ENCODE measurements around the gene CFAP61.
"Not testable (repeated sequence)": the region's sequence is repeated elsewhere in the genome, so short reads cannot be mapped to it uniquely, and the experiment has no call there.

Gene CFAP61

GRCh38 chr20:20331817-20332216, 279.5 kb downstream of the CFAP61 start:
- DNase-seq: peak; percentile 27 to 52

- peak; percentile 69 to 79 for DNase-seq
These were observed 281.5 kb downstream of the CFAP61 start for GRCh38 chr20:20333866-20334265.

GRCh38 chr20:20334489-20334888, 282.2 kb downstream of the CFAP61 start:
- peak; percentile 21 to 61 for DNase-seq

- DNase-seq: no peak
These were observed 285.9 kb downstream of the CFAP61 start for GRCh38 chr20:20338133-20338730.

- no peak for DNase-seq
These were observed 288.1 kb downstream of the CFAP61 start for GRCh38 chr20:20340443-20340842.

GRCh38 chr20:20341371-20341770, 289.0 kb downstream of the CFAP61 start:
- DNase-seq: no peak

GRCh38 chr20:20342066-20342465, 289.7 kb downstream of the CFAP61 start:
- no peak for DNase-seq

- DNase-seq: peak; percentile 55 to 84
These were observed 291.6 kb downstream of the CFAP61 start for GRCh38 chr20:20343932-20344331.

GRCh38 chr20:20344476-20344875, 292.1 kb downstream of the CFAP61 start:
- peak; percentile 46 to 80 for DNase-seq

GRCh38 chr20:20353576-20353975, 301.2 kb downstream of the CFAP61 start:
- DNase-seq: no peak

- DNase-seq: not testable (repeated sequence)
These were observed 303.2 kb downstream of the CFAP61 start for GRCh38 chr20:20355503-20355902.

GRCh38 chr20:20358801-20359200, 306.5 kb downstream of the CFAP61 start:
- no peak for DNase-seq

- no peak for DNase-seq
These were observed 307.3 kb downstream of the CFAP61 start for GRCh38 chr20:20359628-20360027.

GRCh38 chr20:20360464-20360863, 308.1 kb downstream of the CFAP61 start:
- DNase-seq: peak; percentile 50 to 72

- no peak for DNase-seq
These were observed 310.6 kb downstream of the CFAP61 start for GRCh38 chr20:20362774-20363433.

GRCh38 chr20:20363434-20363798, 311.1 kb downstream of the CFAP61 start:
- DNase-seq: no peak

- no peak for DNase-seq
These were observed 311.7 kb downstream of the CFAP61 start for GRCh38 chr20:20363799-20364592.

- no peak for DNase-seq
These were observed 312.5 kb downstream of the CFAP61 start for GRCh38 chr20:20364593-20365479.

GRCh38 chr20:20365480-20366161, 313.3 kb downstream of the CFAP61 start:
- DNase-seq: no peak

GRCh38 chr20:20366551-20366875, 314.2 kb downstream of the CFAP61 start:
- no peak for DNase-seq

GRCh38 chr20:20366876-20367574, 314.7 kb downstream of the CFAP61 start:
- no peak for DNase-seq

Measured in inflammatory macrophage treated with lipopolysaccharide for 1 hour (primary cell).